ENCODE measurements around the gene CLINT1.

DNA sequence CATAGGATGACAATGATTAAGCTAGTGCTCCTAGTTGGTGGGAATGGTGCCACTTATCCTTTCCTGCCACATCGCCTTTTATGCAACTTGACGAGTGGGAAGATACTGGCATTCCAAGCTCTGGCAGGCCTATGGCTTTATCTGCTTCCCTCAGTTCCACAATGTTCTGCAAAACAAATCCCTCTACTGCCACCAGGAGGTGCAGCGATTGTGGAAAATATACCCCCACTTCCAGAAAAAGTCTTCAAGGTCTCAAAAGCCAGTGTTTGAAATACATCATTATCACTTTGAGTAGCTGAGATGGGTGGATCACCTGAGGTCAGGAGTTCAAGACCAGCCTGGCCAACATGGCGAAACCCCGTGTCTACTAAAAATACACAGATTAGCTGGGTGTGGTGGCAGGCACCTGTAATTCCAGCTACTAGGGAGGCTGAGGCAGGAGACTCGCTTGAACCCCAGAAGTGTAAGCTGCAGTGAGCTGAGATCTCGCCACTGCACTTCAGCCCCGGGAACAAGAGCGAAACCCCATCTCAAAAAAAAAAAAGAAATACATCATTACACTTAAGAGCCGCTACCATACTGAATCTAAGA, 3.4 kb downstream of the CLINT1 start:
- TF ChIP-seq POLR2AphosphoS5 (IDR thresholded peaks at IDR 0.05; ENCODE audit: borderline replicate concordance, low read depth, low read length) (no peak), EZH2 (IDR thresholded peaks at IDR 0.05) (no peak)
